Body of pancreas (tissue), 4 donors: ENCODE measurements around the gene ATP11A.

Experiments
- CTCF ChIP-seq, 7 experiments: fragments of 450-650 bp in 4 of 7; fragments of 200-600 bp in 3 of 7; sonication (generic) in 3 of 7; IDR thresholded peaks; one replicate each; pipeline ENCODE4 v1.5.1; 2016 to 2019; ENCODE audit warnings: antibody characterized with exemption in 7 of 7
- POLR2A ChIP-seq, 3 donors: fragments of 450-650 bp; IDR thresholded peaks; one replicate each; pipeline ENCODE4 v1.6.1; 2016; ENCODE audit warnings: antibody characterized with exemption in 3 of 3, mild to moderate bottlenecking in 2 of 3

GRCh38 chr13:112890316-112891145 is 200.7 kb downstream of the ATP11A start:
- TF ChIP-seq CTCF (IDR thresholded peaks at IDR 0.05) (no peak), POLR2A (IDR thresholded peaks at IDR 0.05) (no peak)
